Stimulated activated CD8-positive, alpha-beta memory T cell treated with anti-CD3 and anti-CD28 coated beads, Interleukin-2, amount 100 ng/mL, for 1 hour (primary cell): Measurements from ENCODE around the gene TUBA8.
A peak's percentile ranks its signal among the peaks of the same experiment; 100 is the strongest.

Experiments used
- DNase-seq, 2 donors: peaks; one replicate each; pipeline ENCODE4 v3.0.0-alpha.2; 2020; ENCODE audit warnings: low read depth in 2 of 2

TUBA8 gene

GRCh38 chr22:18077087-18077638 lies 33.4 kb upstream of the TUBA8 start:
- no peak for DNase-seq

GRCh38 chr22:18077639-18078328 lies 32.8 kb upstream of the TUBA8 start, which contains the start of gene PEX26:
Gene PEX26, plus strand, starts transcription at chr22:18077990. Its CDS starts 387 bp downstream, at chr22:18078377.
- peak; percentile 84 to 88 for DNase-seq

- DNase-seq: no peak
Observed at GRCh38 chr22:18078329-18079041, 32.1 kb upstream of the TUBA8 start.

- DNase-seq: no peak
Observed at GRCh38 chr22:18079706-18080233, 30.8 kb upstream of the TUBA8 start.

GRCh38 chr22:18081416-18081815 lies 29.2 kb upstream of the TUBA8 start:
- DNase-seq: no peak

- no peak for DNase-seq
Observed at GRCh38 chr22:18082467-18082866, 28.1 kb upstream of the TUBA8 start.

- DNase-seq: no peak
Observed at GRCh38 chr22:18083406-18083805, 27.2 kb upstream of the TUBA8 start.

GRCh38 chr22:18085188-18085587 lies 25.4 kb upstream of the TUBA8 start:
- DNase-seq: no peak

- no peak for DNase-seq
Observed at GRCh38 chr22:18087350-18087855, 23.2 kb upstream of the TUBA8 start.

- no peak for DNase-seq
Observed at GRCh38 chr22:18088825-18089568, 21.6 kb upstream of the TUBA8 start.

- DNase-seq: no peak
Observed at GRCh38 chr22:18090286-18090685, 20.3 kb upstream of the TUBA8 start.

GRCh38 chr22:18091478-18091877 lies 19.1 kb upstream of the TUBA8 start:
- DNase-seq: no peak

- no peak for DNase-seq
Observed at GRCh38 chr22:18091916-18092526, 18.6 kb upstream of the TUBA8 start.

GRCh38 chr22:18093661-18094060 lies 16.9 kb upstream of the TUBA8 start:
- DNase-seq: no peak

- DNase-seq: no peak
Observed at GRCh38 chr22:18095101-18095805, 15.4 kb upstream of the TUBA8 start.

- no peak for DNase-seq
Observed at GRCh38 chr22:18096823-18097222, 13.8 kb upstream of the TUBA8 start.

- no peak for DNase-seq
Observed at GRCh38 chr22:18100781-18101180, 9.8 kb upstream of the TUBA8 start.

- no peak for DNase-seq
Observed at GRCh38 chr22:18101536-18101935, 9.1 kb upstream of the TUBA8 start.

- no peak for DNase-seq
Observed at GRCh38 chr22:18103527-18104269, 6.9 kb upstream of the TUBA8 start.

GRCh38 chr22:18104566-18104965 lies 6.0 kb upstream of the TUBA8 start:
- DNase-seq: no peak
